ENCODE data around the gene FAM169A. TPM values are rescaled to one million over a fixed set of nuclear protein-coding genes. Genes with fewer than 3 reads are reported as not detected.
A peak's percentile ranks its signal among the peaks of the same experiment; 100 is the strongest.
"Not testable (repeated sequence)": the region's sequence is repeated elsewhere in the genome, so short reads cannot be mapped to it uniquely, and the experiment has no call there.

FAM169A gene
- polyA plus RNA-seq, 1 donor from 2014 or later = 46.7 TPM

- not testable (repeated sequence) for H3K9me3 ChIP-seq (ENCODE audit: low read length)
Measured at GRCh38 chr5:74869414-74869813, 3.2 kb upstream of the FAM169A start.

GRCh38 chr5:74866596-74867162 is 492 bp upstream of the FAM169A start:
- Histone ChIP-seq H3K4me2 (ENCODE audit: low read length) (peak overlapping the region; percentile 13), H3K27ac (ENCODE audit: low read length) (peak overlapping the region; percentile 58), H3K4me3 (ENCODE audit: low read length) (peak overlapping the region; percentile 74), H3F3A (ENCODE audit: insufficient read depth, low read length, poor library complexity, severe bottlenecking) (no peaks in the 10 kb centered on the region), H4K20me1 (ENCODE audit: insufficient read depth) (no peaks in the 10 kb centered on the region), H3K27me3 (ENCODE audit: insufficient read depth, low read depth, low read length) (no peaks in the 10 kb centered on the region), H2AFZ (ENCODE audit: low read depth, low read length) (peak overlapping the region; percentile 30), H3K36me3 (ENCODE audit: insufficient read depth, low read length) (no peaks in the 10 kb centered on the region), H3K9ac (ENCODE audit: low read length) (peak overlapping the region; percentile 85), H3K79me2 (replicated peaks; ENCODE audit: insufficient read depth, low read length) (peaks cover 38% of the 10 kb centered on the region), H3K9me2 (ENCODE audit: insufficient read depth, low read length) (no peaks in the 10 kb centered on the region), H3K9me3 (ENCODE audit: low read length) (no peaks in the 10 kb centered on the region)
- TF ChIP-seq EP300 (conservative IDR thresholded peaks at IDR 0.05; ENCODE audit: poor library complexity, severe bottlenecking) (no peak), EZH2 (IDR thresholded peaks at IDR 0.05; ENCODE audit: borderline replicate concordance, insufficient read depth, low read length, poor library complexity, severe bottlenecking) (no peak), TAF1 (IDR thresholded peaks at IDR 0.05; ENCODE audit: low read depth) (no peak), REST (IDR thresholded peaks at IDR 0.05; ENCODE audit: borderline replicate concordance) (no peak), MXI1 (conservative IDR thresholded peaks at IDR 0.05; ENCODE audit: poor library complexity, severe bottlenecking) (no peak), CTCF (IDR thresholded peaks at IDR 0.05; ENCODE audit: poor library complexity, severe bottlenecking) (no peak), SMC3 (conservative IDR thresholded peaks at IDR 0.05; ENCODE audit: poor library complexity) (no peak), POLR2AphosphoS5 (IDR thresholded peaks at IDR 0.05) (no peak), RAD21 (conservative IDR thresholded peaks at IDR 0.05) (no peak)

More at GRCh38 chr5:74869414-74869813, 3.2 kb upstream of the FAM169A start:
- peaks cover 11% of the 10 kb centered on the region for H3K79me2 ChIP-seq (replicated peaks; ENCODE audit: insufficient read depth, low read length)
- not testable (repeated sequence) for H3K27me3 ChIP-seq (ENCODE audit: insufficient read depth, low read depth, low read length); H3K4me3 ChIP-seq (ENCODE audit: low read length); H2AFZ ChIP-seq (ENCODE audit: low read depth, low read length); H3K36me3 ChIP-seq (ENCODE audit: insufficient read depth, low read length); H3K9me2 ChIP-seq (ENCODE audit: insufficient read depth, low read length); H3K4me2 ChIP-seq (ENCODE audit: low read length); H3F3A ChIP-seq (ENCODE audit: insufficient read depth, low read length, poor library complexity, severe bottlenecking); H3K9ac ChIP-seq (ENCODE audit: low read length); H3K27ac ChIP-seq (ENCODE audit: low read length); H4K20me1 ChIP-seq (ENCODE audit: insufficient read depth)
